Activated naive CD8-positive, alpha-beta T cell treated with anti-CD3 and anti-CD28 coated beads, Interleukin-2, amount 50 U/mL, for 24 hours (primary cell): ENCODE measurements around the gene EGFR.

Experiments
- ATAC-seq: fragments of 150-1000 bp; cut with Tn5 transposase; one replicate; pipeline ENCODE4 v1.10.0; 2021
- DNase-seq: peaks from one replicate; pipeline ENCODE4 v3.0.0; 2021
- H3K27ac Mint-ChIP-seq: one replicate; pipeline ENCODE4 v1.8.0; 2021; ENCODE audit warnings: mild to moderate bottlenecking, mixed read lengths
- H3K27me3 Mint-ChIP-seq: one replicate; pipeline ENCODE4 v1.8.0; 2021; ENCODE audit warnings: mixed read lengths
- H3K36me3 Mint-ChIP-seq: one replicate; pipeline ENCODE4 v1.8.0; 2021; ENCODE audit warnings: low read depth, mixed read lengths
- H3K4me1 Mint-ChIP-seq: one replicate; pipeline ENCODE4 v1.8.0; 2021; ENCODE audit warnings: mixed read lengths
- H3K4me3 Mint-ChIP-seq: one replicate; pipeline ENCODE4 v1.8.0; 2021; ENCODE audit warnings: mild to moderate bottlenecking, moderate library complexity, mixed read lengths
- H3K9me3 Mint-ChIP-seq: one replicate; pipeline ENCODE4 v1.8.0; 2021; ENCODE audit warnings: mixed read lengths

Gene EGFR

DNA sequence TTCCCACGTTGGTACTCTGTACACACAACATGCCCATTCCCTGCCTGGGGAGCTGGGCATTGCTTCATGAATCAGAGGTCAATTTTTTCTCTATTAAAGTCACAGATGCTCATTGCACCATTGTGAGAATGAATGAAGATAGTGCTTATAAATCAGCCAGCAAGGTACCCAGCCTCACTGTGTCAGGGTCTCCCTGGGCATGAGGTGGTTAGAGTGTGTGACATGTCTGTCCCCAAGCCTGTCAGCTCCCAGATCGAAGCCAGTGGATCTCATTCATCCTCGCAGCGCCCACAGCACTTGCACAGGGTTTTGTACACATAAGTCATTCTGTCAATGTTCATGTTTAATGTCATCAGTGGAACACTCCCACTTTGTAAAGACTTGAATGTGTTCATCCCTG lies 126.8 kb downstream of the EGFR start:
- Mint-ChIP-seq H3K36me3 (no peaks in the 10 kb centered on the region), H3K9me3 (no peaks in the 10 kb centered on the region), H3K4me1 (no peaks in the 10 kb centered on the region), H3K27ac (no peak overlapping the region), H3K27me3 (peaks cover 12% of the 10 kb centered on the region), H3K4me3 (no peak overlapping the region)
- no peak for ATAC-seq
- no peak for DNase-seq

DNA sequence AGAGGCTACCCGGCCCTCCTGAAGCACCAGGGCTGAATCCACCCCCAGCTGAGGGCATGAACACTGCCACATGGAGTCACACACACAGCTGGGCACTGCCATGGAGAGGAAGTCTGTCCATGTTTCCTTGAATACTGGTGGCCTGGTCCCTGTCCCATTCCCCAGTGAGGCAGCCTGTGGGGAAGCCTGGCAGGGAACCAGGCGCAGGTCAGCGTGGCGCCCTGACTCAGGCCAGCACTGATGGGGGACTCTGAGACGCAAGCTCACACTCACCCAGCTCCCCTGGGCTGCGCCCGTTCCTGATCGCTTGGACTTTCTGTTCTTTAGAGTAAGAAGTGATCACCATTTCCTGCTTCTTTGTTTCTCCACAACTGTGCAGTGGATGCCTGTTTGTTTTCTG lies 128.3 kb downstream of the EGFR start:
- no peaks in the 10 kb centered on the region for H3K4me1 Mint-ChIP-seq
- H3K36me3 Mint-ChIP-seq = no peaks in the 10 kb centered on the region
- H3K4me3 Mint-ChIP-seq = no peak overlapping the region
- peaks cover 12% of the 10 kb centered on the region for H3K27me3 Mint-ChIP-seq
- ATAC-seq (no peak), DNase-seq (no peak)
- no peak overlapping the region for H3K27ac Mint-ChIP-seq
- H3K9me3 Mint-ChIP-seq = no peaks in the 10 kb centered on the region

- DNase-seq (no peak), ATAC-seq (no peak)
- H3K4me3 Mint-ChIP-seq = no peak overlapping the region
- H3K27me3 Mint-ChIP-seq = peaks cover 12% of the 10 kb centered on the region
- H3K9me3 Mint-ChIP-seq = no peaks in the 10 kb centered on the region
- H3K4me1 Mint-ChIP-seq = no peaks in the 10 kb centered on the region
- no peak overlapping the region for H3K27ac Mint-ChIP-seq
- no peaks in the 10 kb centered on the region for H3K36me3 Mint-ChIP-seq
Observed at GRCh38 chr7:55147736-55148135, 128.9 kb downstream of the EGFR start.

DNA sequence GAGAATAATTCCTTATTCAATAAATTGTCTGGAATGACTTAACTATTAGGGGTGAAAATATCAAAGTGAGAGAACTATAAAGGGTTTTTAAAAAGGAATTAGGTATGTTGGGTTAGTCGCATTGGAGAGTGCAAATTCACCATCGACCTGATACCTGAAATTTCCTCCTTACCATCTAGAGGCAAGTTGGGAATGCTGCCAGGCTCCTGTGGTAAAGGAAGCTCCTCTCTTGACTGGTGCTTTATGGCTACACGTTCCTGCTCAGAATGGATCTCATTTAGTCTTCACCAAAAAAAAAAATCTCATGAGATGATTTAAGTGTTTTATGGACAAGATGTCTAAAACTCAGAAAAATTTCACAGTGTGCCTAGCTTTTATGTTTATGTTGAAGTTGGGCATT lies 129.8 kb downstream of the EGFR start:
- Mint-ChIP-seq H3K36me3 (no peaks in the 10 kb centered on the region), H3K4me1 (no peaks in the 10 kb centered on the region), H3K27ac (no peak overlapping the region), H3K9me3 (no peaks in the 10 kb centered on the region), H3K27me3 (peaks cover 12% of the 10 kb centered on the region), H3K4me3 (no peak overlapping the region)
- no peak for ATAC-seq
- DNase-seq = no peak

GRCh38 chr7:55149001-55149400 lies 130.2 kb downstream of the EGFR start:
- ATAC-seq (no peak), DNase-seq (no peak)
- Mint-ChIP-seq H3K27me3 (peaks cover 10% of the 10 kb centered on the region), H3K9me3 (no peaks in the 10 kb centered on the region), H3K27ac (no peak overlapping the region), H3K4me3 (no peak overlapping the region), H3K4me1 (no peaks in the 10 kb centered on the region), H3K36me3 (no peaks in the 10 kb centered on the region)

- no peaks in the 10 kb centered on the region for H3K9me3 Mint-ChIP-seq
- H3K36me3 Mint-ChIP-seq = no peaks in the 10 kb centered on the region
- ATAC-seq = no peak
- H3K4me3 Mint-ChIP-seq = no peak overlapping the region
- no peaks in the 10 kb centered on the region for H3K4me1 Mint-ChIP-seq
- DNase-seq = no peak
- no peak overlapping the region for H3K27ac Mint-ChIP-seq
- peaks cover 5% of the 10 kb centered on the region for H3K27me3 Mint-ChIP-seq
Observed at GRCh38 chr7:55150166-55150565, 131.3 kb downstream of the EGFR start.

DNA sequence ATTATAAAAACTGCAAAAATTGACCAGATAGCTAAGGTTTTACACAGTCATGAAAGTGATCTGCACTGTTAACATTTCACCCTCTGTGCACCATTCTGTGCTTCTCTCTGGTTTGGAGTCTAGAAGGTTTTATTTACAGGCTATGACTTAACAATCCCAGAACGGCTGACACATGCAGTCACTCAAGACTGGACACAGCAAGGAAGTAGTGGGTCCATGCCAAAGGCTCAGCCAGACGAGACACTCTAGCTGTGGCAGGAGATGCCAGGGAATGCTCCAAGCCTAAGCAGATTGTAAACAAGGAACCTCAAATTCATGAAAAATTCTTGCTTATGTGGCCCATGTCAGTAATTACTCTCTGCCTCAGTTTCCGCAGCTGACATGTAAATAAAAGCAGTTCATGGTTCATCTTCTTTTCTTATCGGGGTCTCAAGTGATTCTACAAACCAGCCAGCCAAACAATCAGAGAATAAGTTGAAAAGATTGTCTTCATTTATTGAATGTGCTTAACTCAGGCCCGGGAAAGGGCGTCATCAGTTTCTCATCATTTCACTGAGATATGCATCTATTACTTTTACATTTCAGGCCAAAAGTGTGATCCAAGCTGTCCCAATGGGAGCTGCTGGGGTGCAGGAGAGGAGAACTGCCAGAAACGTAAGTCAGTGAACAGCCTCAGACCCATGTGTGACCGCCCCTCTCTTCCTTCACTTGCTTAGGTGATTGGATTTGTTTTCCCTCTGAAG lies 132.1 kb downstream of the EGFR start:
- ATAC-seq = no peak
- no peaks in the 10 kb centered on the region for H3K36me3 Mint-ChIP-seq
- no peak overlapping the region for H3K27ac Mint-ChIP-seq
- H3K4me1 Mint-ChIP-seq = no peaks in the 10 kb centered on the region
- no peak for DNase-seq
- H3K9me3 Mint-ChIP-seq = no peaks in the 10 kb centered on the region
- H3K27me3 Mint-ChIP-seq = peaks cover 5% of the 10 kb centered on the region
- no peak overlapping the region for H3K4me3 Mint-ChIP-seq

- H3K9me3 Mint-ChIP-seq = no peaks in the 10 kb centered on the region
- no peak overlapping the region for H3K4me3 Mint-ChIP-seq
- no peaks in the 10 kb centered on the region for H3K4me1 Mint-ChIP-seq
- H3K27ac Mint-ChIP-seq = no peak overlapping the region
- H3K27me3 Mint-ChIP-seq = peaks cover 2% of the 10 kb centered on the region
- DNase-seq = no peak
- no peaks in the 10 kb centered on the region for H3K36me3 Mint-ChIP-seq
- no peak for ATAC-seq
Observed at GRCh38 chr7:55152516-55152915, 133.7 kb downstream of the EGFR start.

DNA sequence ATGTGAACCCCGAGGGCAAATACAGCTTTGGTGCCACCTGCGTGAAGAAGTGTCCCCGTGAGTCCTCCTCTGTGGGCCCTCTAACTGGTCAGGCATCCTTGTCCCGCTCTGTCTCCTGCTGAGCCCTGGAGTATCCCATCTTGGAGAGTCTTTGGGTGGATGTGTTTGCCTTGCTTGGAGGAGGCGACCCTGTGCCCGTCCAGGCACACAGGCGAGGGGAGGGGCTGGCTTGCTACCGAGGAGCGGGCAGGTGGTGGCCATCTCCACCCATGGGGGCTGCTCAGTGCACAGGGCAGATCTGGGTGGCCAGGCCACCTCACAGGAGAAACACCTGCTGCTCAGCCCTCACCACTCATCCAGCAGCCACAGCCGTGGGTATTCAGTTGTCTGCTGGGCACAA lies 135.3 kb downstream of the EGFR start:
- H3K4me3 Mint-ChIP-seq = no peak overlapping the region
- no peaks in the 10 kb centered on the region for H3K36me3 Mint-ChIP-seq
- H3K27ac Mint-ChIP-seq = no peak overlapping the region
- H3K4me1 Mint-ChIP-seq = no peaks in the 10 kb centered on the region
- DNase-seq (no peak), ATAC-seq (no peak)
- H3K9me3 Mint-ChIP-seq = no peaks in the 10 kb centered on the region
- peaks cover 2% of the 10 kb centered on the region for H3K27me3 Mint-ChIP-seq

GRCh38 chr7:55155351-55156117 lies 136.7 kb downstream of the EGFR start:
- DNase-seq = no peak
- ATAC-seq = no peak
- Mint-ChIP-seq H3K27me3 (peaks cover 2% of the 10 kb centered on the region), H3K27ac (no peak overlapping the region), H3K4me1 (no peaks in the 10 kb centered on the region), H3K9me3 (no peaks in the 10 kb centered on the region), H3K4me3 (no peak overlapping the region), H3K36me3 (no peaks in the 10 kb centered on the region)

DNA sequence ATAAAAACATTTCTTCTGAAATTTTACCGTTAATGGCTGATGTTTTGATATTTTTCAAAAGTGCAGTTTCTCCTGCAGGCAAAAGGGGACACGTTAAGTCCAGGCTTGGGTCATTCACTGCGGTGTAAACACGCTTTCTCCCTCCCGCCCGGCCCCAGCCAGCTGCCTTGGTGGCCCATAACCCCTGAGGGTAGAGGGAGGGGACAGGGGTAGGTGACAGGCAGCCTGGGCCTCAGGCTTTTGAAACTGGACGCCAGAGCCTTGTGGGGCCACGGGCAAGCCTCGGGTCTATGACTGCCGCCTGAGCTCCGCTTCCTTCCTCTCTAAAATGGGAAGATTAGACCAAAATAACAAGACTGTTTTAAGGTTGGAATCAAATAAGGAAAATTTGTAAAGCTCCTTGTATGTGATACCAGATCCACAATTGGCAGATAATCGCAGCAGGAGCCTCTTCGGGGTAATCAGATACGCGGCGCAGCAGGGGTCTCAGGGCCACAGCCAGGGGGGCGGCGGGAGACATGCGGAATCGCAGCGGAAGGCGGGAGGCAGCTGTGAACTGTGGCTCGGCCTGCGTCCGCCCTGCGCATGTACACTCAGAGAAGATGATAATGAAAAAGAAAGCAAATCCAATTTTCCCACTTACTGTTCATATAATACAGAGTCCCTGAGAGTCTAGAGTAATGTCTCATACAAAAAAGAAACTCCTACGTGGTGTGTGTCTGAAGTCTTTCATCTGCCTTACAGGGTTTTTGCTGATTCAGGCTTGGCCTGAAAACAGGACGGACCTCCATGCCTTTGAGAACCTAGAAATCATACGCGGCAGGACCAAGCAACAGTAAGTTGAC lies 138.3 kb downstream of the EGFR start:
- ATAC-seq (no peak), DNase-seq (no peak)
- Mint-ChIP-seq H3K4me1 (no peaks in the 10 kb centered on the region), H3K9me3 (no peaks in the 10 kb centered on the region), H3K36me3 (no peaks in the 10 kb centered on the region), H3K27ac (no peak overlapping the region), H3K4me3 (no peak overlapping the region), H3K27me3 (peaks cover 2% of the 10 kb centered on the region)

GRCh38 chr7:55157764-55158105 lies 138.9 kb downstream of the EGFR start:
- Mint-ChIP-seq H3K27me3 (peaks cover 2% of the 10 kb centered on the region), H3K4me1 (no peaks in the 10 kb centered on the region), H3K4me3 (no peak overlapping the region), H3K9me3 (no peaks in the 10 kb centered on the region), H3K36me3 (no peaks in the 10 kb centered on the region), H3K27ac (no peak overlapping the region)
- ATAC-seq = no peak
- no peak for DNase-seq

- no peaks in the 10 kb centered on the region for H3K36me3 Mint-ChIP-seq
- H3K4me1 Mint-ChIP-seq = no peaks in the 10 kb centered on the region
- no peak for ATAC-seq
- H3K9me3 Mint-ChIP-seq = no peaks in the 10 kb centered on the region
- no peak overlapping the region for H3K4me3 Mint-ChIP-seq
- H3K27ac Mint-ChIP-seq = no peak overlapping the region
- H3K27me3 Mint-ChIP-seq = peaks cover 2% of the 10 kb centered on the region
- no peak for DNase-seq
Observed at GRCh38 chr7:55158541-55159382, 139.9 kb downstream of the EGFR start.

DNA sequence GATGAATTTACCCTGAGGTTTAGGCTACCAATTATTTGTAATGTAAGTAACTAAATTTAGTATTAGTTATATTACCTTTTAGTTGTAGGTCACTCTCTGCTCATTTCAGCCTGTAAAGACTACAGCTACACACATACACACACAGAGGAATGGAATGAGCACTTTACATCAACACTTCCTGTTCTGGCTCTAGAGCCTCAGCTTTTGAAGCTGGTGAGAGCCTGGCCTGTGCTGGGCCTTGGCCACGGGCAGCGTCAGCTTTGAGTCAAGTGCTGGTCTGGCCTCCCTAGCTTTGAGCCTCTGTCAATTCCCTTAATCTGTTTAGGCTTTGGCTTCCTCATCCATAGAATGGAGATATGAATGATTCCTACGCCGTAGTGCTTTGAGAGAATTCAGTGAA lies 141.7 kb downstream of the EGFR start:
- DNase-seq (no peak), ATAC-seq (no peak)
- H3K36me3 Mint-ChIP-seq = no peaks in the 10 kb centered on the region
- H3K9me3 Mint-ChIP-seq = no peaks in the 10 kb centered on the region
- peaks cover 2% of the 10 kb centered on the region for H3K27me3 Mint-ChIP-seq
- H3K4me1 Mint-ChIP-seq = no peaks in the 10 kb centered on the region
- no peak overlapping the region for H3K4me3 Mint-ChIP-seq
- no peak overlapping the region for H3K27ac Mint-ChIP-seq
